ENCODE data around the gene CPTP.

The CPTP gene

GRCh38 chr1:1324524-1325287 lies at the start of gene CPTP, which contains the start of gene INTS11:
CPTP (plus strand) TSS chr1:1324802; CDS start chr1:1326911, 2,109 bp downstream.
INTS11 (minus strand) TSS chr1:1324660; CDS start chr1:1324608, 52 bp downstream.
- DNase-seq, result peak; percentile 98

GRCh38 chr1:1274931-1275431 lies 49.6 kb upstream of the CPTP start:
- DNase-seq, result no peak

GRCh38 chr1:1275836-1276235 lies 48.8 kb upstream of the CPTP start:
- DNase-seq, result no peak

GRCh38 chr1:1278620-1279019 lies 46.0 kb upstream of the CPTP start:
- DNase-seq, result no peak

GRCh38 chr1:1279028-1279427 lies 45.6 kb upstream of the CPTP start:
- DNase-seq, result no peak

- DNase-seq, result no peak
Measured at GRCh38 chr1:1280782-1281481, 43.7 kb upstream of the CPTP start.

GRCh38 chr1:1281533-1282321 lies 42.9 kb upstream of the CPTP start:
- DNase-seq, result peak; percentile 56

- DNase-seq, result peak; percentile 63
Measured at GRCh38 chr1:1282998-1283397, 41.6 kb upstream of the CPTP start.

GRCh38 chr1:1283821-1284220 lies 40.8 kb upstream of the CPTP start:
- DNase-seq, result no peak

- DNase-seq, result no peak
Measured at GRCh38 chr1:1284221-1285101, 40.1 kb upstream of the CPTP start.

GRCh38 chr1:1285102-1285571 lies 39.5 kb upstream of the CPTP start:
- no peak for DNase-seq

GRCh38 chr1:1285611-1286311 lies 38.8 kb upstream of the CPTP start:
- DNase-seq, result no peak

GRCh38 chr1:1286313-1287261 lies 38.0 kb upstream of the CPTP start:
- DNase-seq, result no peak

- no peak for DNase-seq
Measured at GRCh38 chr1:1287288-1288110, 37.1 kb upstream of the CPTP start.

- DNase-seq, result peak; percentile 80
Measured at GRCh38 chr1:1290238-1290731, 34.3 kb upstream of the CPTP start.

GRCh38 chr1:1291023-1291528 lies 33.5 kb upstream of the CPTP start:
- DNase-seq, result no peak

- DNase-seq, result peak; percentile 76
Measured at GRCh38 chr1:1291548-1292441, 32.8 kb upstream of the CPTP start.

- no peak for DNase-seq
Measured at GRCh38 chr1:1292442-1292779, 32.2 kb upstream of the CPTP start.
